HG02623 (cell line): Measurements from ENCODE around the gene SIGLEC7.

Experiments
- ATAC-seq: cut with Tn5 transposase; IDR thresholded peaks from one replicate; pipeline ENCODE4 v1.9.1; 2021; ENCODE audit warnings: moderate library complexity; ENCODE audit not compliant: unreplicated experiment

Gene SIGLEC7

GRCh38 chr19:51116736-51117286 lies 25.3 kb upstream of the SIGLEC7 start:
- ATAC-seq = no peak

DNA sequence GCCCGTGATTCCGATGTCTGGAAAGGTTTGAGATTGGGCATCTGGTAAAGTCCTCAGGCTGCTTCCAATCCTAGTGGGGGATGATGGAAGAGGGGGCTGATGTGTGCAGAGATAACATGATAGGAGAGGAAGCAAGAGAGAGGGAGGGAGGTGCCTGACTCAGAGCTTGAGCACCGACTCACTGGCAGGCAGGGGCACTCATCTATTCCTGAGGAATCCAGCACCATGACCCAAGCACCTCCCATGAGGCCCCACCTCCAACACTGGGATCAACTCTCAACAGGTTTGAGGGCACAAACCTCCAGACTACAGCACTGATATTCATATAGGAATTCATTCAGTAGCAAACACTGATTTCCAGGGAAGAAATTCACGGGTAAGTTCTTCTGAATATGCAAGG lies 23.0 kb upstream of the SIGLEC7 start:
- no peak for ATAC-seq

- no peak for ATAC-seq
These were observed 22.5 kb upstream of the SIGLEC7 start for GRCh38 chr19:51119611-51120010.

GRCh38 chr19:51120160-51120559 lies 21.9 kb upstream of the SIGLEC7 start:
- no peak for ATAC-seq

DNA sequence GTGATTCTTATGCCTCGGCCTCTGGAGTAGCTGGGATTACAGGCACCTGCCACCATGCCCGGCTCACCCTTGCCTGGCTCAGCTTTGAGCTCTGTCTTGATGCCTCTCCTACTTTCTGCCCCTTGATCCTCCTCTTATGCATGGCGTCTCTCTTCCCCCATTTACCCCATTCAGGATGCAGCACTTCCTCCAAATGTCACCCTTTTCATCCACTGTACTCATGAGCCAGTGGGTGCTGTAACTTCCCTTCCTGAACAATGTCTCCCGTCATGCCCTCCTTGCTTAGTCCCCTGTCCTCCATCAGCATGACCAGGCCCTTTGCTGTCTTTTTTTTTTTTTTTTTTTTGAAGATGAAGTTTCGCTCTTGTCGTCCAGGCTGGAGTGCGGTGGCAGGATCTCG lies 20.8 kb upstream of the SIGLEC7 start:
- ATAC-seq = no peak

- no peak for ATAC-seq
These were observed 19.8 kb upstream of the SIGLEC7 start for GRCh38 chr19:51122112-51122981.

DNA sequence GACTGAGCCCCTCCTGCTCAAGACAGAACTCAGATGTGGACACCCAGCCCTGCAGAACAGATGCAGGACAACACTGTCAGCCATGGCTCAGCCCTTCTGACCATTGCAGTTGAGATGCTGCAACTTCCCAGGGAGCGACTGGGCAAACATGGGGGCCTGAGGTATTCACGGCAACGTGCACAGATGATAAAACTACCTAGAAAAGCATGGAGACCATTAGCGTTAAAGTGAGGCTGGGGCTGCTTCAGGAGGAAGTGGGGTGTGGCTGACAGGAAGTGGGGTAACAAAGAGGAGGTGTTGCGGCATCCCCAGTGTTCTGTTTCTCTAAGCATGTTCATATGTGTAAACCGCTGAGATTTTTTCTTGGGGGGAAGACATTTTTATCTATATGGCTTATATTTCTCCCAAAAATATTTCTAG lies 18.7 kb upstream of the SIGLEC7 start:
- no peak for ATAC-seq

- no peak for ATAC-seq
These were observed 18.3 kb upstream of the SIGLEC7 start for GRCh38 chr19:51123802-51124201.

- no peak for ATAC-seq
These were observed 17.9 kb upstream of the SIGLEC7 start for GRCh38 chr19:51124216-51124615.

GRCh38 chr19:51124729-51125128 lies 17.4 kb upstream of the SIGLEC7 start, which contains the start of gene SIGLEC9:
Gene SIGLEC9, plus strand, starts transcription at chr19:51124906. Its CDS starts 69 bp downstream, at chr19:51124975.
- ATAC-seq = no peak

DNA sequence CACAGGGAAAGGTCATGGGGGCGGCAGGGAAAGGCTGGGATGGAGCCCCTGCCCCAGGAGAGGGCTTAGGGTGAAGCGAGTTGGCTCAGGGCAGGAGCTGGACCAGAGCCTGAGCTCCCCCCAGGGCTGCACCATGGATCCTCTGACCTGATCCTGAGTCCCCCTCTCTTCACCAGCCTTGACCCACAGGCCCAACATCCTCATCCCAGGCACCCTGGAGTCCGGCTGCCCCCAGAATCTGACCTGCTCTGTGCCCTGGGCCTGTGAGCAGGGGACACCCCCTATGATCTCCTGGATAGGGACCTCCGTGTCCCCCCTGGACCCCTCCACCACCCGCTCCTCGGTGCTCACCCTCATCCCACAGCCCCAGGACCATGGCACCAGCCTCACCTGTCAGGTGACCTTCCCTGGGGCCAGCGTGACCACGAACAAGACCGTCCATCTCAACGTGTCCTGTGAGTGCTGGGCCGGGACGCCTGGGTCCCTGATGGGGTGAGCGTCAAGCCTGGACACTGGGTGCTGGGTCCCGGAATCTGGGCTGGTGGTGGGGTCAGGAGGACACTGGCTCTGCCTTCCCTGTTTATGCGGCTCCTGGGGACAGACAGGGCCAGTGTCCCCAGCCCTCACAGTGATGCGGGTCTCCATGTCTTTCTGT lies 16.6 kb upstream of the SIGLEC7 start:
- no peak for ATAC-seq

DNA sequence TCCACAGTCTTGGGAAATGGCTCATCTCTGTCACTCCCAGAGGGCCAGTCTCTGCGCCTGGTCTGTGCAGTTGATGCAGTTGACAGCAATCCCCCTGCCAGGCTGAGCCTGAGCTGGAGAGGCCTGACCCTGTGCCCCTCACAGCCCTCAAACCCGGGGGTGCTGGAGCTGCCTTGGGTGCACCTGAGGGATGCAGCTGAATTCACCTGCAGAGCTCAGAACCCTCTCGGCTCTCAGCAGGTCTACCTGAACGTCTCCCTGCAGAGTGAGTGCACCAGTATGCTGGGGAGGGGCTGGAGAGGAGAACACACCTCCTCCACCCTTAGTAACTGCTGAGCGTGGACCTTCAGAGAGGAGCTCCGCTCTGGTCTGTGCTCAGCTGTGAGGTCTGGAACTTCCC lies 15.1 kb upstream of the SIGLEC7 start:
- ATAC-seq = no peak

- ATAC-seq = no peak
These were observed 14.3 kb upstream of the SIGLEC7 start for GRCh38 chr19:51127755-51128154.

GRCh38 chr19:51128227-51128626 lies 13.9 kb upstream of the SIGLEC7 start:
- ATAC-seq = no peak

DNA sequence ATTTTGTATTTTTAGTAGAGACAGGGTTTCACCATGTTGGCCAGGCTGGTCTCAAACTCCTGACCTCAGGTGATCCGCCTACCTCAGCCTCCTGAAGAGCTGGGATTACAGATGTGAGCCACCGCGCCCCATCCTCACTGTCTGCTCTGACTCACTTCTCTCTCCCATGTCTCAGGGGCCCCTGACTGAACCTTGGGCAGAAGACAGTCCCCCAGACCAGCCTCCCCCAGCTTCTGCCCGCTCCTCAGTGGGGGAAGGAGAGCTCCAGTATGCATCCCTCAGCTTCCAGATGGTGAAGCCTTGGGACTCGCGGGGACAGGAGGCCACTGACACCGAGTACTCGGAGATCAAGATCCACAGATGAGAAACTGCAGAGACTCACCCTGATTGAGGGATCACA lies 12.4 kb upstream of the SIGLEC7 start:
- no peak for ATAC-seq

GRCh38 chr19:51131780-51132680 lies 10.1 kb upstream of the SIGLEC7 start:
- ATAC-seq = no peak

DNA sequence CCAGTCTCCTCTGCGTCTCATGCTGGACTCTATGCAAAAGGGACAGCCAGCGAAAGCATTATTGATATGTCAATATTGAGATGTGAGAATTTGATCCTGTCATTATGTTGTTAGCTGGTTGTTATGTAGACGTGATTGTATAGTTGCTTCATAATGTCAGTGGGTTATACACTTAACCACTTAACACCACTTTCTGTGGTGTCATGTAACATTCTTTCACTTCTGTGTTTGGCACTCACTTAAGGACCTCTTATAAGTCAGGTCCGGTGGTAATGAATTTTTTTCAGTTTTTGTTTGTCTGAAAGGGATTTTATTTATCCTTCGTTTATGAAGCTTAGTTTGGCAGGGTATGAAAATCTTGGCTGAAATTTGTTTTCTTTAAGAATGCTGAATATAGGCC lies 7.1 kb upstream of the SIGLEC7 start:
- ATAC-seq = no peak

GRCh38 chr19:51135986-51136762 lies 5.9 kb upstream of the SIGLEC7 start:
- no peak for ATAC-seq

DNA sequence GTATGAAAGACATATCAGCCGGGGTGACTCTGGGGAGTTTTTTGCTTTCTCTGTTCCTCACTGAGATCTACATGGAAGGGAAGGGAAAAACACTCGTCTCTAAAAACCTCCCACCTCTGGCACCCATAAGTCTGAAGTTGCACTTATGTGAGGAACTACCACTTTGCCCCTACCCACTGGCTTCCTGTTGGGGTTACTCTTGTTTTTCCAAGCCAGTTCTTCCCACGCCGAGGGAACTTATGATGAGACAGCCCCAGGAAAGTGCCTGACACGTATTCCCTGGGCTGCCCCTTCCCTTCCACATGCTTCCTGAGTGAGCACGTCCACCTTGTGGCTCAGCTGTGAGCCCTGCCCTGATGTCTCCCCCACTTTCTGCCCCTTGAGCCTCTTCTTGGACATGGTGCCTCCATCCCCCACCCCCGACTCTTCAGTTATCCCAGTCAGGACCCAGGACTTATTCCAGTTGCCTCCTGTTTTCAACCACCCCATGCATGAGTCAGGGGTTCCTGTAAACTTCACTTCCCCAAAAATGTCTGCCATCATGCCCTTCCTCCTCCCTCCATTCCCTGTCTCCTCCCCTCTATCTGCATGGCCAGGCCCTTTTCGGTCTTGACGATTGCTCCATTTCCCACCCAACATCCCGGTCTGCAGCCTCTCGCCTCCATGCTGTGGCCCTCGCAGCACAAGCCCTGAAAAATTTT lies 5.1 kb upstream of the SIGLEC7 start:
- no peak for ATAC-seq
